Endothelial cell of umbilical vein (primary cell): ENCODE data around the gene CCDC107. TPM values are rescaled to one million over a fixed set of nuclear protein-coding genes. Genes with fewer than 3 reads are reported as not detected.
A peak's percentile ranks its signal among the peaks of the same experiment; 100 is the strongest.

Experiments
- BruUV-seq: library from RNA; stranded (reverse); fragments of 400-500 nt; replicated peaks from 2 replicates; lab custom pipeline; 2021; lab: Mats Ljungman, UMichigan
- CTCF ChIA-PET: fragments of 300-600, 350-600 bp; sonication (Branson Sonifier 250); formaldehyde crosslinking; loops from one replicate; lab custom pipeline; 2021; ENCODE audit warnings: antibody characterized with exemption, inconsistent platforms; lab: Charles Lee
- POLR2A ChIA-PET: fragments of 300-600, 350-600 bp; sonication (Branson Sonifier 250); formaldehyde crosslinking; loops from one replicate; lab custom pipeline; 2021; ENCODE audit warnings: antibody characterized with exemption, inconsistent platforms; lab: Charles Lee
- DNase-seq: peaks from one replicate; pipeline ENCODE4 v3.0.0-alpha.2; 2011; ENCODE audit warnings: low read depth, low spot score
- FAIRE-seq: peaks from 2 replicates; lab custom pipeline; 2011; peaks lifted over from hg19 to GRCh38; lab: Jason Lieb, UNC
- H2AFZ ChIP-seq: 2 replicates; pipeline ENCODE4 v1.6.0; 2012; ENCODE audit warnings: low read depth, low read length, control low read depth, inconsistent platforms
- H3K27ac ChIP-seq: 2 replicates; pipeline ENCODE4 v1.5.1; 2011; ENCODE audit warnings: low read depth, mild to moderate bottlenecking, control low read depth, low read length, moderate library complexity; ENCODE audit not compliant: insufficient read depth
- H3K27me3 ChIP-seq, 2 experiments: 2 replicates each; pipeline versions ENCODE4 v1.6.0 to v1.6.1; 2011; ENCODE audit warnings: low read length in 2 of 2, mixed read lengths in 1 of 2; ENCODE audit not compliant: control insufficient read depth in 2 of 2, insufficient read depth in 2 of 2
- H3K36me3 ChIP-seq, 2 experiments: 2 replicates in 1 of 2; 3 replicates in 1 of 2; pipeline ENCODE4 v1.5.1; 2011; ENCODE audit warnings: low read length in 2 of 2, mild to moderate bottlenecking in 1 of 2, moderate library complexity in 1 of 2; ENCODE audit not compliant: control insufficient read depth in 2 of 2, insufficient read depth in 2 of 2; ENCODE audit errors: extremely low read depth in 1 of 2
- H3K4me1 ChIP-seq: 3 replicates; pipeline ENCODE4 v1.5.1; 2011; ENCODE audit warnings: mild to moderate bottlenecking, low read length; ENCODE audit not compliant: control insufficient read depth, insufficient read depth; ENCODE audit errors: extremely low read depth
- H3K4me2 ChIP-seq: 2 replicates; pipeline ENCODE4 v1.6.1; 2011; ENCODE audit warnings: low read length, control low read depth, mixed read lengths; ENCODE audit not compliant: insufficient read depth
- H3K4me3 ChIP-seq, 3 experiments: fragments of 200-600 bp in 1 of 3; sonication (generic), shearing (Covaris generic) in 1 of 3; replicated peaks in 1 of 3; 2 replicates each; pipeline ENCODE4 v1.5.1; 2011 to 2016; ENCODE audit warnings: control low read depth in 3 of 3, low read length in 3 of 3, mild to moderate bottlenecking in 2 of 3, inconsistent platforms in 1 of 3, low read depth in 1 of 3, moderate library complexity in 1 of 3; ENCODE audit not compliant: insufficient read depth in 1 of 3
- H3K79me2 ChIP-seq: 2 replicates; pipeline ENCODE4 v1.6.0; 2012; ENCODE audit warnings: low read length, inconsistent platforms; ENCODE audit not compliant: control insufficient read depth, insufficient read depth
- H3K9ac ChIP-seq: replicated peaks from 2 replicates; pipeline ENCODE3; 2011; ENCODE audit warnings: low read length, control low read depth; ENCODE audit not compliant: insufficient read depth; ENCODE audit errors: extremely low read depth
- H3K9me1 ChIP-seq: replicated peaks from 3 replicates; pipeline ENCODE4 v1.6.0; 2011; ENCODE audit warnings: mild to moderate bottlenecking, low read length; ENCODE audit not compliant: control insufficient read depth, insufficient read depth; ENCODE audit errors: extremely low read depth
- H3K9me3 ChIP-seq: replicated peaks from 2 replicates; pipeline ENCODE4 v1.5.1; 2012; ENCODE audit warnings: low read length, inconsistent platforms; ENCODE audit not compliant: control insufficient read depth, insufficient read depth
- H4K20me1 ChIP-seq: replicated peaks from 2 replicates; pipeline ENCODE3; 2011; ENCODE audit warnings: mild to moderate bottlenecking, low read length; ENCODE audit not compliant: control insufficient read depth, insufficient read depth; ENCODE audit errors: extremely low read depth
- CTCF ChIP-seq, 2 donors: IDR thresholded peaks; 1 replicate in 1 of 2; 2 replicates in 1 of 2; pipeline ENCODE4 v1.5.1; 2011; ENCODE audit warnings: low read length in 2 of 2, mild to moderate bottlenecking in 2 of 2, moderate library complexity in 2 of 2, control low read depth in 1 of 2, inconsistent platforms in 1 of 2, low read depth in 1 of 2; ENCODE audit not compliant: insufficient read depth in 1 of 2; ENCODE audit errors: extremely low read depth in 1 of 2
- EZH2 ChIP-seq: IDR thresholded peaks from 2 replicates; pipeline ENCODE4 v1.6.1; 2012; ENCODE audit warnings: borderline replicate concordance, low read depth, mild to moderate bottlenecking, moderate library complexity, low read length, inconsistent platforms; ENCODE audit not compliant: severe bottlenecking
- FOS ChIP-seq: IDR thresholded peaks from 2 replicates; pipeline ENCODE4 v1.6.1; 2011; ENCODE audit warnings: mild to moderate bottlenecking, low read length, moderate library complexity, borderline replicate concordance; ENCODE audit not compliant: insufficient read depth
- GATA2 ChIP-seq: IDR thresholded peaks from 2 replicates; pipeline ENCODE4 v1.7.0; 2011; ENCODE audit warnings: low read depth, mild to moderate bottlenecking, moderate library complexity, mixed read lengths, low read length; ENCODE audit not compliant: insufficient read length, insufficient read depth
- JUN ChIP-seq: IDR thresholded peaks from 2 replicates; pipeline ENCODE4 v1.6.1; 2011; ENCODE audit warnings: borderline replicate concordance, low read depth; ENCODE audit not compliant: insufficient read length, insufficient read depth
- MAX ChIP-seq: IDR thresholded peaks from 2 replicates; pipeline ENCODE4 v1.6.1; 2011; ENCODE audit not compliant: insufficient read depth, insufficient read length
- MYC ChIP-seq: IDR thresholded peaks from one replicate; pipeline ENCODE4 v1.6.1; 2011; ENCODE audit warnings: mild to moderate bottlenecking, low read depth, low read length
- POLR2A ChIP-seq: IDR thresholded peaks from 2 replicates; pipeline ENCODE4 v1.6.1; 2012; ENCODE audit warnings: low read depth, mild to moderate bottlenecking, control low read depth, low read length
- POLR2AphosphoS5 ChIP-seq: IDR thresholded peaks from 2 replicates; pipeline ENCODE4 v1.6.1; 2012; ENCODE audit warnings: low read depth, mild to moderate bottlenecking, control low read depth, low read length, moderate library complexity; ENCODE audit not compliant: insufficient read depth
- dilution Hi-C: fragments of 300-500 bp; cut with MboI; formaldehyde crosslinking; loops from one replicate; pipeline ENCODE4 v1.15.0; 2019; ENCODE audit warnings: low sequenced_read_pairs; ENCODE audit not compliant: extremely low pct_ligation_motif_present
- intact Hi-C: fragments of 100-400 bp; cut with micrococcal nuclease; formaldehyde crosslinking; loops from one replicate; pipeline ENCODE4 v1.10.0; 2022
- polyA plus RNA-seq, 4 experiments: library from polyadenylated mRNA; depleted of rRNA in 3 of 4; stranded (reverse) in 3 of 4; unstranded in 1 of 4; fragments of >200 nt; gene quantifications; 2 replicates each; pipeline versions ENCODE4 v1.2.1 to v1.2.3, GENCODE V29; 2011 to 2012; ENCODE audit warnings: missing spikeins in 1 of 4
- total RNA-seq: library from RNA; stranded (reverse); gene quantifications from 2 replicates; pipeline ENCODE4 v1.2.3, GENCODE V29; 2021

CCDC107 gene
- total and polyA plus RNA-seq, 2 donors (not counting 3 experiments of a cell fraction or from before 2014, with no cell fraction given) = 13.2 to 16.0 TPM

GRCh38 chr9:35646153-35646532 is 11.9 kb upstream of the CCDC107 start:
- Histone ChIP-seq H3K27ac (no peak overlapping the region), H3K79me2 (no peaks in the 10 kb centered on the region), H3K9ac (peak overlapping the region; percentile 65), H2AFZ (peak overlapping the region; percentile 98), H3K4me3 (peak overlapping the region; percentile 39 to 80 (median 47)), H3K4me1 (peaks cover 6% of the 10 kb centered on the region), H3K9me1 (no peaks in the 10 kb centered on the region), H3K27me3 (peaks cover 0 to 2% of the 10 kb centered on the region in 2 experiments), H3K36me3 (no peaks in the 10 kb centered on the region), H4K20me1 (no peaks in the 10 kb centered on the region), H3K9me3 (no peaks in the 10 kb centered on the region), H3K4me2 (peak overlapping the region; percentile 95)
- TF ChIP-seq GATA2 (no peak), JUN (no peak), POLR2AphosphoS5 (no peak), MAX (no peak), EZH2 (no peak), POLR2A (no peak), CTCF (IDR thresholded peaks at IDR 0.05; ENCODE audit: extremely low read depth in 1 of 2, insufficient read depth in 1 of 2, low read depth in 1 of 2, low read length in 2 of 2) (no peak), FOS (no peak), MYC (no peak)
- ChIA-PET CTCF (interaction anchor here (0.9 to 2.4 kb wide), 11 partner anchors 11 to 392 kb away, joined by 3 to 27 read pairs (median 5); partner anchors contain the start of genes CCDC107 and RMRP), POLR2A (no interaction called here)
- BruUV-seq = no TSS peak
- DNase-seq = no peak
- intact Hi-C loops (loop anchor here (5.0 kb wide), 2 partner anchors 164 to 236 kb away; no protein-coding TSS in a partner anchor), dilution Hi-C loops (no loop called here)
- FAIRE-seq = no peak
